Neural cell (in vitro differentiated cells): ENCODE results near the gene BIN2. TPM values are rescaled to one million over a fixed set of nuclear protein-coding genes. Genes with fewer than 3 reads are reported as not detected.

ENCODE experiments used
- polyA plus RNA-seq: library from polyadenylated mRNA; depleted of rRNA; stranded (reverse); fragments of >200 nt; gene quantifications from 2 replicates; pipeline ENCODE4 v1.2.3, GENCODE V29; 2014

BIN2 gene
- polyA plus RNA-seq, 1 donor from 2014 or later: not detected

Other genes with a start within 250 kb of the BIN2 start
- gene CSRNP2, start 240.6 kb downstream of the BIN2 start, polyA plus RNA-seq: 114 and 123 TPM in 2 replicates
- 27.0 and 28.6 TPM in 2 replicates for gene TFCP2, start 151.0 kb downstream of the BIN2 start, polyA plus RNA-seq
- gene POU6F1, start 106.1 kb downstream of the BIN2 start, polyA plus RNA-seq: 12.4 and 12.7 TPM in 2 replicates
- 89.0 and 97.9 TPM in 2 replicates for gene DAZAP2, start 85.3 kb downstream of the BIN2 start, polyA plus RNA-seq
- gene SMAGP, start 53.8 kb downstream of the BIN2 start, polyA plus RNA-seq: not detected in 2 replicates
- gene CELA1, start 22.5 kb upstream of the BIN2 start, polyA plus RNA-seq: not detected in 2 replicates
- gene GALNT6, start 67.2 kb upstream of the BIN2 start, polyA plus RNA-seq: not detected in 2 replicates
- 34.5 and 37.8 TPM in 2 replicates for gene SLC4A8, start 100.7 kb upstream of the BIN2 start, polyA plus RNA-seq